Occipital lobe (tissue), 2 donors: ENCODE results near the gene ANAPC5. TPM values are rescaled to one million over a fixed set of nuclear protein-coding genes. Genes with fewer than 3 reads are reported as not detected.

ENCODE experiments used
- DNase-seq: peaks from one replicate; lab custom pipeline; 2025; lab: John Stamatoyannopoulos, UW
- total RNA-seq: library from RNA; depleted of rRNA; stranded (reverse); fragments of >200 nt; gene quantifications from one replicate; pipeline ENCODE4 v1.2.3, GENCODE V29; 2014

Gene ANAPC5
- total RNA-seq, 1 donor from 2014 or later: 169 TPM

DNA sequence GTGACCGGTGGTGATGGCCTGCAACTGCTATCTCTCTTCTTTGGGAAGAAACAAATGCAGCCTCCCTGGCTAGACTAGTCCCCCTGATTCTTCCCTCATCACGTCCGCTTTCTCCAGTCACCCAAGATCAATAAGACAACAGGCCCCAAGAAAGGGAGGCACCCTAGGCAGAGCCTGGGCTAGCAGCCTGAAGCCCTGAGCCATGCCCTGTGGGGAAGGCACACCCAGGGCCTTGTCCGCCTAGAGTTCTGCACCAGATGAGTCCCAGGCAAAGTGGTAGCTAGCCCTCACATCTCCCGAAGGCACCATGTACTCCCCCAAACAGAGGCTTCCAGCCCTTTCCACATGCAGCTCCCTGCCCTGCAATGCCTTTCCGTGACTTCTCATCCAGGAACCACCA is 90.8 kb downstream of the ANAPC5 start:
- DNase-seq: no peak

DNA sequence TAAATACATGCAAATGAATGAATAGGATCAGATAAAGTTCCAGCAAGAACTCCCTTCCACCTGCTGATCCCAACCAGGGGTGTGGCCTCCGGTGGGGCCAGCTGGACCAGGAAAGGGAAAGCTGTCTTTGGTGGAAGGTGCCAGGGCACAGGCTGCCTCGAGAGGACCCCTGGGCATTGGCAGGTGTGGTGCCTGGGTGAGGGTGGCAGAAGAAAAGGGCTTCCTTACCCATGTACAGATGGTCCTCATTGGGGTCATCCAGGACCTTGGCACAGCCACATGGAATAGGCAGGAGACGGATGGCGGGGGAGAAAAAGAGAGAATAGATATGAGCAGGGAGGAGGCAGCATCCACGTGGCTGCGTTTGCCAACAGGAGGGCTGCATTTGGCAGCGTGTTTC is 92.1 kb downstream of the ANAPC5 start:
- no peak for DNase-seq

DNA sequence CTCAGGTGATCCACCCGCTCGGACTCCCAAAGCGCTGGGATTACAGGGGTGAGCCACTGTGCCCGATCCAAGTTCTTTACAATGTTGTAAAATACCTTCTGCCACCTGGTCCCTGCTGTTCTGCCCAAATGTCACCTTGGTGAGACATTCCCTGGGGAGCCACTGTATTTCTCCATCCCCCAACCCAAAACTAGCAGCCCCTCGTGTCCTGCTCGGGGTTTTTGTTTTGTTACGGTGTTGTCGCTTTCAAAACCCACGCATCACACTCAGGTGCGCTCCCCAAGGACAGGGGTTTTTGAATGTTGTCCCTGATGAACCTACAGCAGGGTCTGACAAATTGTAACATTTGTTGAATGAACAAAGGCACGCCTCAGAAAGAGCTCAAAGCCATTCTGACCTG is 93.1 kb downstream of the ANAPC5 start:
- DNase-seq: no peak

Other genes with a start within 250 kb of the ANAPC5 start
- gene P2RX7, start 219.5 kb downstream of the ANAPC5 start, total RNA-seq: 2.7 TPM
- gene P2RX4, start 142.3 kb downstream of the ANAPC5 start, total RNA-seq: 6.6 TPM
- gene CAMKK2, start 55.7 kb downstream of the ANAPC5 start, total RNA-seq: 41.6 TPM
- gene RNF34, start 47.7 kb upstream of the ANAPC5 start, total RNA-seq: 77.5 TPM
- 113 TPM for gene KDM2B, start 228.6 kb upstream of the ANAPC5 start, total RNA-seq